Measurements from ENCODE around the gene MRPL16. TPM values are rescaled to one million over a fixed set of nuclear protein-coding genes. Genes with fewer than 3 reads are reported as not detected.

The MRPL16 gene
- polyA plus RNA-seq, 3 donors, result 34.1 to 75.0 (median 71.9) TPM

- H3K79me2 ChIP-seq (ENCODE audit: insufficient read depth, low read length), result peaks cover 92% of the 10 kb centered on the region
- no peak overlapping the region for H3K9ac ChIP-seq (ENCODE audit: insufficient read depth, low read length, poor library complexity, severe bottlenecking)
- no peaks in the 10 kb centered on the region for H3K9me3 ChIP-seq (replicated peaks in 1 of 2; ENCODE audit: control insufficient read depth in 1 of 2, insufficient read depth in 1 of 2, low read length in 2 of 2)
- H4K20me1 ChIP-seq (ENCODE audit: insufficient read depth, low read length), result peaks cover 35% of the 10 kb centered on the region
- no peak for TF ChIP-seq CTCF (IDR thresholded peaks at IDR 0.05)
- H3K36me3 ChIP-seq (replicated peaks in 1 of 2; ENCODE audit: control insufficient read depth in 1 of 2, insufficient read depth in 2 of 2, low read length in 2 of 2), result peaks cover 0 to 13% of the 10 kb centered on the region in 2 donors
- peaks cover 18 to 19% of the 10 kb centered on the region in 2 donors for H3K36me3 Mint-ChIP-seq
- peak overlapping the region; percentile 88 to 94 (median 92) for H3K27ac Mint-ChIP-seq
- peak overlapping the region; percentile 18 to 84 for H3K4me3 Mint-ChIP-seq
- H3K4me3 ChIP-seq (replicated peaks in 1 of 3; ENCODE audit: low read depth in 2 of 3, low read length in 3 of 3), result peak overlapping the region in 1 of 3 experiments; percentile 12
- H3K4me2 ChIP-seq (replicated peaks; ENCODE audit: extremely low read depth, low read length, poor library complexity, severe bottlenecking), result no peak overlapping the region
- H3K4me1 Mint-ChIP-seq, result peaks cover 27% of the 10 kb centered on the region
- peak; percentile 41 to 64 (median 54) for DNase-seq
- H2AFZ ChIP-seq (ENCODE audit: insufficient read depth, low read depth, low read length, poor library complexity, severe bottlenecking), result no peak overlapping the region
- 81% methylated on average over 3 of the region's 4 CpGs for WGBS (ENCODE audit: insufficient coverage)
- no peaks in the 10 kb centered on the region for H3K27me3 ChIP-seq (ENCODE audit: control insufficient read depth in 2 of 2, insufficient read depth in 2 of 2, low read length in 2 of 2)
- H3K27ac ChIP-seq (ENCODE audit: low read depth in 1 of 2, low read length in 2 of 2), result peak overlapping the region; percentile 34 to 68
- H3K9me3 Mint-ChIP-seq, result no peaks in the 10 kb centered on the region
- H3K27me3 Mint-ChIP-seq (ENCODE audit: low read depth in 3 of 3), result no peaks in the 10 kb centered on the region
- peaks cover 61 to 70% of the 10 kb centered on the region in 2 donors for H3K4me1 ChIP-seq (ENCODE audit: control insufficient read depth in 1 of 2, insufficient read depth in 2 of 2, low read length in 2 of 2)
- intact Hi-C loops (cut with micrococcal nuclease), result no loop called here
Observed at GRCh38 chr11:59765068-59765735, 45.4 kb downstream of the MRPL16 start.

- DNase-seq, result no peak
- no peaks in the 10 kb centered on the region for H3K9me3 ChIP-seq (replicated peaks in 1 of 2; ENCODE audit: control insufficient read depth in 1 of 2, insufficient read depth in 1 of 2, low read length in 2 of 2)
- H3K79me2 ChIP-seq (ENCODE audit: insufficient read depth, low read length), result peaks cover 92% of the 10 kb centered on the region
- H3K4me3 Mint-ChIP-seq, result no peak overlapping the region
- H3K36me3 Mint-ChIP-seq, result peaks cover 38 to 46% of the 10 kb centered on the region in 2 donors
- no peak overlapping the region for H3K4me3 ChIP-seq (replicated peaks in 1 of 3; ENCODE audit: low read depth in 2 of 3, low read length in 3 of 3)
- H3K36me3 ChIP-seq (replicated peaks in 1 of 2; ENCODE audit: control insufficient read depth in 1 of 2, insufficient read depth in 2 of 2, low read length in 2 of 2), result peaks cover 0 to 33% of the 10 kb centered on the region in 2 donors
- intact Hi-C loops (cut with micrococcal nuclease), result no loop called here
- WGBS (ENCODE audit: insufficient coverage), result 95% methylated on average over 6 of the region's 6 CpGs
- no peak overlapping the region for H3K4me2 ChIP-seq (replicated peaks; ENCODE audit: extremely low read depth, low read length, poor library complexity, severe bottlenecking)
- no peak overlapping the region for H2AFZ ChIP-seq (ENCODE audit: insufficient read depth, low read depth, low read length, poor library complexity, severe bottlenecking)
- H3K27me3 Mint-ChIP-seq (ENCODE audit: low read depth in 3 of 3), result no peaks in the 10 kb centered on the region
- H3K9ac ChIP-seq (ENCODE audit: insufficient read depth, low read length, poor library complexity, severe bottlenecking), result peak overlapping the region; percentile 2
- peak overlapping the region in 1 of 2 donors; percentile 34 for H3K27ac ChIP-seq (ENCODE audit: low read depth in 1 of 2, low read length in 2 of 2)
- H3K27ac Mint-ChIP-seq, result peak overlapping the region in 3 of 7 donors; percentile 33 to 69 (median 44)
- peaks cover 45 to 52% of the 10 kb centered on the region in 2 donors for H3K4me1 ChIP-seq (ENCODE audit: control insufficient read depth in 1 of 2, insufficient read depth in 2 of 2, low read length in 2 of 2)
- peaks cover 47% of the 10 kb centered on the region for H3K4me1 Mint-ChIP-seq
- TF ChIP-seq CTCF (IDR thresholded peaks at IDR 0.05), result no peak
- no peaks in the 10 kb centered on the region for H3K9me3 Mint-ChIP-seq
- H4K20me1 ChIP-seq (ENCODE audit: insufficient read depth, low read length), result peaks cover 67% of the 10 kb centered on the region
- no peaks in the 10 kb centered on the region for H3K27me3 ChIP-seq (ENCODE audit: control insufficient read depth in 2 of 2, insufficient read depth in 2 of 2, low read length in 2 of 2)
Observed at GRCh38 chr11:59761993-59762392, 48.6 kb downstream of the MRPL16 start.

All from CD14-positive monocyte (primary cell).